ENCODE data around the gene TRNAU1AP.

- TF ChIP-seq CTCF (conservative IDR thresholded peaks at IDR 0.05; ENCODE audit: low read depth, low read length) (no peak), EZH2 (IDR thresholded peaks at IDR 0.05; ENCODE audit: low read length, unreplicated experiment) (no peak)
These were observed 43.1 kb upstream of the TRNAU1AP start for GRCh38 chr1:28509705-28510272.
